B cell (primary cell): Measurements from ENCODE around the gene AHCTF1. TPM values are rescaled to one million over a fixed set of nuclear protein-coding genes. Genes with fewer than 3 reads are reported as not detected.

Experiments used
- ATAC-seq: fragments of 200-7000 bp; cut with Tn5 transposase; one replicate; pipeline ENCODE4 v1.10.0; 2021; ENCODE audit warnings: low read depth, mild to moderate bottlenecking, moderate number of reproducible peaks, moderate library complexity
- CTCF ChIA-PET: fragments of 350-600 bp; sonication (Branson Sonifier 250); formaldehyde crosslinking; loops from one replicate; lab custom pipeline; 2021; ENCODE audit warnings: antibody characterized with exemption, inconsistent platforms; lab: Charles Lee
- POLR2A ChIA-PET: fragments of 350-600 bp; sonication (Branson Sonifier 250); formaldehyde crosslinking; loops from one replicate; lab custom pipeline; 2021; ENCODE audit warnings: antibody characterized with exemption; lab: Charles Lee
- DNase-seq: peaks from one replicate; pipeline ENCODE4 v3.0.0; 2013
- H2AFZ ChIP-seq: 2 replicates; pipeline ENCODE4 v1.6.1; 2012; ENCODE audit warnings: mild to moderate bottlenecking, low read depth, low read length; ENCODE audit not compliant: insufficient read depth, poor library complexity, severe bottlenecking
- H3K27ac ChIP-seq, 2 donors: 1 replicate in 1 of 2; 2 replicates in 1 of 2; pipeline ENCODE4 v1.5.1; 2012 to 2013; ENCODE audit warnings: low read length in 2 of 2, mild to moderate bottlenecking in 2 of 2, moderate library complexity in 1 of 2
- H3K27me3 ChIP-seq, 4 experiments: fragments of 200-600 bp in 1 of 4; sonication (generic) in 1 of 4; replicated peaks in 1 of 4; 1 replicate in 2 of 4; 2 replicates in 2 of 4; pipeline versions ENCODE4 v1.6.1 to v1.7.0; 2013 to 2016; ENCODE audit warnings: low read length in 3 of 4, mild to moderate bottlenecking in 2 of 4, mixed read lengths in 1 of 4, moderate library complexity in 1 of 4; ENCODE audit not compliant: insufficient read depth in 4 of 4, control insufficient read depth in 3 of 4; ENCODE audit errors: control extremely low read depth in 1 of 4
- H3K36me3 ChIP-seq, 2 experiments: replicated peaks in 1 of 2; 1 replicate in 1 of 2; 2 replicates in 1 of 2; pipeline versions ENCODE4 v1.6.1 to v1.7.1; 2013; ENCODE audit warnings: low read length in 1 of 2; ENCODE audit not compliant: insufficient read depth in 2 of 2, control insufficient read depth in 1 of 2; ENCODE audit errors: control extremely low read depth in 1 of 2, extremely low read depth in 1 of 2
- H3K4me1 ChIP-seq, 2 donors: fragments of 200-600 bp in 1 of 2; sonication (generic) in 1 of 2; 1 replicate in 1 of 2; 2 replicates in 1 of 2; pipeline versions ENCODE4 v1.5.1 to v1.6.1; 2013 to 2017; ENCODE audit warnings: low read length in 2 of 2; ENCODE audit not compliant: control insufficient read depth in 2 of 2, insufficient read depth in 2 of 2
- H3K4me2 ChIP-seq: replicated peaks from 2 replicates; pipeline ENCODE3; 2012; ENCODE audit warnings: mild to moderate bottlenecking, low read depth, low read length; ENCODE audit not compliant: poor library complexity, severe bottlenecking
- H3K4me3 ChIP-seq, 5 experiments: fragments of 200-600 bp in 1 of 5; sonication (generic) in 1 of 5; 1 replicate in 3 of 5; 2 replicates in 2 of 5; pipeline versions ENCODE4 v1.5.1 to v1.7.0; 2011 to 2016; ENCODE audit warnings: low read length in 4 of 5, mild to moderate bottlenecking in 4 of 5, low read depth in 2 of 5, control low read depth in 1 of 5, moderate library complexity in 1 of 5; ENCODE audit not compliant: insufficient read depth in 1 of 5; ENCODE audit errors: control extremely low read depth in 1 of 5, extremely low read depth in 1 of 5
- H3K79me2 ChIP-seq: fragments of 200-600 bp; sonication (generic); one replicate; pipeline ENCODE4 v1.6.0; 2016; ENCODE audit warnings: low read length; ENCODE audit not compliant: control insufficient read depth, insufficient read depth
- H3K9ac ChIP-seq: fragments of 200-600 bp; sonication (generic); 2 replicates; pipeline ENCODE4 v1.6.1; 2017; ENCODE audit warnings: mild to moderate bottlenecking, low read length, moderate library complexity
- H3K9me3 ChIP-seq, 3 donors: one replicate each; pipeline versions ENCODE4 v1.6.1 to v1.7.1; 2013; ENCODE audit warnings: low read length in 2 of 3; ENCODE audit not compliant: control insufficient read depth in 2 of 3, insufficient read depth in 1 of 3; ENCODE audit errors: control extremely low read depth in 1 of 3
- H4K20me1 ChIP-seq: 2 replicates; pipeline ENCODE4 v1.6.0; 2012; ENCODE audit warnings: mild to moderate bottlenecking, low read length; ENCODE audit not compliant: insufficient read depth, control insufficient read depth, poor library complexity, severe bottlenecking
- H3K27ac Mint-ChIP-seq: one replicate; pipeline ENCODE4 v1.8.0; 2021; ENCODE audit warnings: mixed read lengths
- H3K27me3 Mint-ChIP-seq: one replicate; pipeline ENCODE4 v1.8.0; 2021; ENCODE audit warnings: mixed read lengths
- H3K4me1 Mint-ChIP-seq: one replicate; pipeline ENCODE4 v1.8.0; 2021; ENCODE audit warnings: mixed read lengths
- H3K4me3 Mint-ChIP-seq: one replicate; pipeline ENCODE4 v1.8.0; 2021; ENCODE audit warnings: mixed read lengths
- H3K9me3 Mint-ChIP-seq: one replicate; pipeline ENCODE4 v1.8.0; 2022; ENCODE audit warnings: mixed read lengths; ENCODE audit not compliant: insufficient read depth
- EZH2 ChIP-seq: IDR thresholded peaks from 2 replicates; pipeline ENCODE4 v1.6.1; 2012; ENCODE audit warnings: borderline replicate concordance, low read depth, mild to moderate bottlenecking, moderate library complexity, low read length; ENCODE audit not compliant: insufficient read depth, poor library complexity, severe bottlenecking
- WGBS: methylation state at CpG from one replicate; pipeline ENCODE4 v1.1.5; 2013; ENCODE audit warnings: missing lambda C conversion rate; ENCODE audit not compliant: insufficient coverage; 5-methylcytosine and 5-hydroxymethylcytosine counted together
- intact Hi-C: fragments of 100-400 bp; cut with micrococcal nuclease; formaldehyde crosslinking; loops from one replicate; pipeline ENCODE4 v1.10.0; 2022
- polyA plus RNA-seq: library from polyadenylated mRNA; depleted of rRNA; stranded (reverse); fragments of >200 nt; gene quantifications from 2 replicates; pipeline ENCODE4 v1.2.3, GENCODE V29; 2012
- total RNA-seq, 2 donors: library from RNA; stranded (reverse); fragments of 120-200 nt in 1 of 2; gene quantifications; 1 replicate in 1 of 2; 2 replicates in 1 of 2; pipeline versions ENCODE4 v1.2.3 to v1.2.4, GENCODE V29; 2013 to 2022
- TF ChIP-seq, protein P1 (sequence below): fragments of 200-600 bp; IDR thresholded peaks from one replicate; pipeline ENCODE4 v1.8.0; 2022; ENCODE audit warnings: antibody characterized with exemption, mild to moderate bottlenecking

The AHCTF1 gene
- total and polyA plus RNA-seq, 2 donors (not counting 1 experiment from before 2014, with no cell fraction given): 8.6 to 34.8 TPM

DNA sequence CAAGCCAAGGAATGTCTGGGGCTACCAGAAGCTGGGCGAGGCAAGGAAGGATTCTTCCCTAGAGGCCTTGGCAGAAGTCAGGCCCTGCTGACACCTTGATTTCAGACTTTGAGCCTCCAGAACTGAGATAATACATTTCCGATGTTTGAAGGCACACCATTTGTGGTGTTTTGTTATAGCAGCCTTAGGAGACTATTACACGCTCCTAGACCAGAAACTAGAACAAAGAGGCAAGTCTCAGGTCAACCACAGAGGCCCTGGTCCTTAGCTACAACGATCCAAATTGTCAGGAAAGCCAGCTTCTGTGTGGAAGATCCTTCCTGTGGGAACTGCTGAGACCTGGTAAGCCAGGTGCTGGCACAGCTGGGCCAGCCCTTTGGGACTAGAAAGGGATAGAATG lies 19.7 kb upstream of the AHCTF1 start:
- H3K4me2 ChIP-seq: no peak overlapping the region

DNA sequence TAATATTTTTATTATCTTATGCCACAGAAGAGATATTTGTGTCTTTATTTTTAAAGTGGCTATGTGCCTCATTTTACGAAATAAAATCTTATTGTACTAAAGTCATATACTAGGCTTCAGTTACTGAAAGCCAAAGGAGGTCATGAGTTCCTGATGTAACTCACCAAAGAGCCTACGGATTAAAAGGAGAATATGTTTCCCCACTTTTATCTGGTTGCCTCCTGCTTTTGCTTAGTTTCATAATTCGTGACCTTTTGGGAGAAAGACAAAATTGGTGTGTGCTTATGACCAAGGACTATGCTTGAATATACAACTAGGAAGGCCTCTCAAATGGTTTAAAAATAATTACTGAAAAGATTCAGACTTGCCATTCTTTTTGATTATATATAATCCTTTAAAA lies 18.2 kb upstream of the AHCTF1 start:
- Mint-ChIP-seq H3K27me3 (no peaks in the 10 kb centered on the region), H3K27ac (no peak overlapping the region), H3K4me3 (no peak overlapping the region), H3K4me1 (peaks cover 6% of the 10 kb centered on the region), H3K9me3 (no peaks in the 10 kb centered on the region)
- TF ChIP-seq, protein P1, sequence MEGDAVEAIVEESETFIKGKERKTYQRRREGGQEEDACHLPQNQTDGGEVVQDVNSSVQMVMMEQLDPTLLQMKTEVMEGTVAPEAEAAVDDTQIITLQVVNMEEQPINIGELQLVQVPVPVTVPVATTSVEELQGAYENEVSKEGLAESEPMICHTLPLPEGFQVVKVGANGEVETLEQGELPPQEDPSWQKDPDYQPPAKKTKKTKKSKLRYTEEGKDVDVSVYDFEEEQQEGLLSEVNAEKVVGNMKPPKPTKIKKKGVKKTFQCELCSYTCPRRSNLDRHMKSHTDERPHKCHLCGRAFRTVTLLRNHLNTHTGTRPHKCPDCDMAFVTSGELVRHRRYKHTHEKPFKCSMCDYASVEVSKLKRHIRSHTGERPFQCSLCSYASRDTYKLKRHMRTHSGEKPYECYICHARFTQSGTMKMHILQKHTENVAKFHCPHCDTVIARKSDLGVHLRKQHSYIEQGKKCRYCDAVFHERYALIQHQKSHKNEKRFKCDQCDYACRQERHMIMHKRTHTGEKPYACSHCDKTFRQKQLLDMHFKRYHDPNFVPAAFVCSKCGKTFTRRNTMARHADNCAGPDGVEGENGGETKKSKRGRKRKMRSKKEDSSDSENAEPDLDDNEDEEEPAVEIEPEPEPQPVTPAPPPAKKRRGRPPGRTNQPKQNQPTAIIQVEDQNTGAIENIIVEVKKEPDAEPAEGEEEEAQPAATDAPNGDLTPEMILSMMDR: no peak
- TF ChIP-seq EZH2: no peak
- Histone ChIP-seq H3K27me3 (no peaks in the 10 kb centered on the region), H2AFZ (no peak overlapping the region), H3K9ac (no peak overlapping the region), H4K20me1 (no peaks in the 10 kb centered on the region), H3K9me3 (no peaks in the 10 kb centered on the region), H3K4me1 (peaks cover 6 to 8% of the 10 kb centered on the region in 2 donors), H3K4me2 (no peak overlapping the region), H3K79me2 (no peaks in the 10 kb centered on the region), H3K36me3 (no peaks in the 10 kb centered on the region), H3K4me3 (no peak overlapping the region), H3K27ac (no peak overlapping the region)
- WGBS: no CpG with 5 or more reads among the region's 3 CpGs
- ChIA-PET CTCF (interaction anchor here (0.8 kb wide), 1 partner anchor 227 kb away, joined by 3 read pairs; no protein-coding TSS in a partner anchor), POLR2A (no interaction called here)
- intact Hi-C loops: no loop called here
- ATAC-seq (no peak), DNase-seq (no peak)

More for the DNA sequence above, 19.7 kb upstream of the AHCTF1 start:
- Histone ChIP-seq H3K9me3 (no peaks in the 10 kb centered on the region), H3K27me3 (no peaks in the 10 kb centered on the region), H3K27ac (no peak overlapping the region), H3K9ac (no peak overlapping the region), H3K4me3 (no peak overlapping the region), H3K4me1 (peaks cover 6 to 8% of the 10 kb centered on the region in 2 donors), H4K20me1 (no peaks in the 10 kb centered on the region), H3K79me2 (no peaks in the 10 kb centered on the region), H2AFZ (no peak overlapping the region), H3K36me3 (no peaks in the 10 kb centered on the region)
- DNase-seq: no peak
- ChIA-PET CTCF (interaction anchor here (1.3 to 1.8 kb wide), 2 partner anchors 9 to 20 kb away, joined by 3 to 8 read pairs; no protein-coding TSS in a partner anchor), POLR2A (no interaction called here)
- Mint-ChIP-seq H3K9me3 (no peaks in the 10 kb centered on the region), H3K27ac (no peak overlapping the region), H3K27me3 (no peaks in the 10 kb centered on the region), H3K4me1 (peaks cover 6% of the 10 kb centered on the region), H3K4me3 (no peak overlapping the region)
- intact Hi-C loops: no loop called here
- no peak for TF ChIP-seq EZH2
- TF ChIP-seq, protein P1: no peak
- 87% methylated on average over 4 of the region's 4 CpGs for WGBS
- ATAC-seq: no peak
